CD14-positive monocyte (primary cell): Measurements from ENCODE around the gene OGFOD2. TPM values are rescaled to one million over a fixed set of nuclear protein-coding genes. Genes with fewer than 3 reads are reported as not detected.

Experiments
- DNase-seq, 3 donors: peaks; one replicate each; pipeline ENCODE4 v3.0.0-alpha.2; 2011 to 2022
- H2AFZ ChIP-seq: 2 replicates; pipeline ENCODE4 v1.6.0; 2012; ENCODE audit warnings: mild to moderate bottlenecking, low read depth, low read length, inconsistent platforms; ENCODE audit not compliant: insufficient read depth, poor library complexity, severe bottlenecking
- H3K27ac ChIP-seq, 2 donors: 1 replicate in 1 of 2; 2 replicates in 1 of 2; pipeline ENCODE4 v1.5.1; 2012 to 2013; ENCODE audit warnings: low read length in 2 of 2, control low read depth in 1 of 2, inconsistent platforms in 1 of 2, low read depth in 1 of 2, mild to moderate bottlenecking in 1 of 2
- H3K27me3 ChIP-seq, 2 donors: one replicate each; pipeline versions ENCODE4 v1.6.0 to v1.6.1; 2011 to 2013; ENCODE audit warnings: low read length in 2 of 2; ENCODE audit not compliant: control insufficient read depth in 2 of 2, insufficient read depth in 2 of 2
- H3K36me3 ChIP-seq, 2 donors: replicated peaks in 1 of 2; 1 replicate in 1 of 2; 2 replicates in 1 of 2; pipeline versions ENCODE4 v1.5.1 to v1.6.1; 2012 to 2013; ENCODE audit warnings: low read length in 2 of 2, control low read depth in 1 of 2, inconsistent platforms in 1 of 2, mild to moderate bottlenecking in 1 of 2; ENCODE audit not compliant: insufficient read depth in 2 of 2, control insufficient read depth in 1 of 2
- H3K4me1 ChIP-seq, 2 donors: 1 replicate in 1 of 2; 2 replicates in 1 of 2; pipeline versions ENCODE4 v1.5.1 to v1.6.1; 2012 to 2013; ENCODE audit warnings: low read length in 2 of 2, control low read depth in 1 of 2, inconsistent platforms in 1 of 2, mild to moderate bottlenecking in 1 of 2, moderate library complexity in 1 of 2; ENCODE audit not compliant: insufficient read depth in 2 of 2, control insufficient read depth in 1 of 2
- H3K4me2 ChIP-seq: replicated peaks from 2 replicates; pipeline ENCODE3; 2012; ENCODE audit warnings: low read length, moderate library complexity, mild to moderate bottlenecking; ENCODE audit not compliant: poor library complexity, severe bottlenecking; ENCODE audit errors: extremely low read depth
- H3K4me3 ChIP-seq, 3 experiments: fragments of 200-600 bp in 1 of 3; sonication (generic) in 1 of 3; replicated peaks in 1 of 3; 1 replicate in 2 of 3; 2 replicates in 1 of 3; pipeline ENCODE4 v1.5.1; 2011 to 2013; ENCODE audit warnings: low read length in 3 of 3, mild to moderate bottlenecking in 3 of 3, control low read depth in 2 of 3, low read depth in 2 of 3, inconsistent platforms in 1 of 3, moderate library complexity in 1 of 3
- H3K79me2 ChIP-seq: 2 replicates; pipeline ENCODE4 v1.6.0; 2012; ENCODE audit warnings: mild to moderate bottlenecking, control low read depth, inconsistent platforms, low read length, moderate library complexity; ENCODE audit not compliant: insufficient read depth
- H3K9ac ChIP-seq: 2 replicates; pipeline ENCODE4 v1.6.0; 2017; ENCODE audit warnings: low read length, mild to moderate bottlenecking; ENCODE audit not compliant: insufficient read depth, poor library complexity, severe bottlenecking
- H3K9me3 ChIP-seq, 2 donors: replicated peaks in 1 of 2; 1 replicate in 1 of 2; 2 replicates in 1 of 2; pipeline versions ENCODE4 v1.5.1 to v1.6.1; 2012 to 2013; ENCODE audit warnings: low read length in 2 of 2, control low read depth in 1 of 2; ENCODE audit not compliant: control insufficient read depth in 1 of 2, insufficient read depth in 1 of 2
- H4K20me1 ChIP-seq: 2 replicates; pipeline ENCODE4 v1.6.0; 2012; ENCODE audit warnings: mild to moderate bottlenecking, low read length, control low read depth, moderate library complexity; ENCODE audit not compliant: insufficient read depth
- H3K27ac Mint-ChIP-seq, 7 donors: one replicate each; pipeline ENCODE4 v1.8.0; 2020; ENCODE audit warnings: mild to moderate bottlenecking in 7 of 7, mixed read lengths in 7 of 7, moderate library complexity in 6 of 7, inconsistent platforms in 2 of 7
- H3K27me3 Mint-ChIP-seq, 3 donors: one replicate each; pipeline ENCODE4 v1.8.0; 2021 to 2022; ENCODE audit warnings: low read depth in 3 of 3, mild to moderate bottlenecking in 3 of 3, mixed read lengths in 3 of 3, moderate library complexity in 3 of 3, inconsistent platforms in 1 of 3
- H3K36me3 Mint-ChIP-seq, 2 donors: one replicate each; pipeline ENCODE4 v1.8.0; 2020; ENCODE audit warnings: mixed read lengths in 2 of 2, inconsistent platforms in 1 of 2, mild to moderate bottlenecking in 1 of 2
- H3K4me1 Mint-ChIP-seq: one replicate; pipeline ENCODE4 v1.8.0; 2020; ENCODE audit warnings: mild to moderate bottlenecking, mixed read lengths
- H3K4me3 Mint-ChIP-seq, 2 donors: one replicate each; pipeline ENCODE4 v1.8.0; 2020; ENCODE audit warnings: mild to moderate bottlenecking in 2 of 2, mixed read lengths in 2 of 2, moderate library complexity in 1 of 2
- H3K9me3 Mint-ChIP-seq, 7 donors: one replicate each; pipeline ENCODE4 v1.8.0; 2020 to 2022; ENCODE audit warnings: mixed read lengths in 7 of 7, mild to moderate bottlenecking in 6 of 7, moderate library complexity in 6 of 7, inconsistent platforms in 2 of 7
- CTCF ChIP-seq: fragments of 200-600 bp; IDR thresholded peaks from one replicate; pipeline ENCODE4 v1.8.0; 2022; ENCODE audit warnings: antibody characterized with exemption, mild to moderate bottlenecking
- WGBS: methylation state at CpG from one replicate; pipeline ENCODE4 v1.1.5; 2013; ENCODE audit warnings: missing lambda C conversion rate; ENCODE audit not compliant: insufficient coverage; 5-methylcytosine and 5-hydroxymethylcytosine counted together
- intact Hi-C, 2 donors: fragments of 100-400 bp; cut with micrococcal nuclease; formaldehyde crosslinking; loops; one replicate each; pipeline versions ENCODE4 v1.15.0 to v1.15.1; 2023
- polyA plus RNA-seq, 3 donors: library from polyadenylated mRNA; depleted of rRNA in 1 of 3; unstranded in 2 of 3; stranded (reverse) in 1 of 3; fragments of 300-500 nt in 2 of 3; fragments of >200 nt in 1 of 3; fragmentation: Illumina TruSeq in 2 of 3; gene quantifications; 1 replicate in 2 of 3; 2 replicates in 1 of 3; pipeline ENCODE4 v1.2.3, GENCODE V29; 2012 to 2021

The OGFOD2 gene
- polyA plus RNA-seq, 3 donors = 13.0 to 30.3 (median 13.6) TPM

GRCh38 chr12:122929812-122930211 is 45.2 kb upstream of the OGFOD2 start:
- H3K27me3 ChIP-seq = no peaks in the 10 kb centered on the region
- TF ChIP-seq CTCF = no peak
- WGBS = 96% methylated on average over 23 of the region's 23 CpGs
- no peaks in the 10 kb centered on the region for H3K36me3 Mint-ChIP-seq
- peaks cover 16 to 26% of the 10 kb centered on the region in 2 donors for H3K4me1 ChIP-seq
- intact Hi-C loops = no loop called here
- no peaks in the 10 kb centered on the region for H4K20me1 ChIP-seq
- H2AFZ ChIP-seq = no peak overlapping the region
- no peaks in the 10 kb centered on the region for H3K9me3 ChIP-seq
- no peak overlapping the region for H3K4me3 Mint-ChIP-seq
- peaks cover 0 to 1% (median 0%) of the 10 kb centered on the region in 3 donors for H3K27me3 Mint-ChIP-seq
- no peaks in the 10 kb centered on the region for H3K79me2 ChIP-seq
- H3K9ac ChIP-seq = no peak overlapping the region
- H3K9me3 Mint-ChIP-seq = peaks cover 0 to 3% (median 1%) of the 10 kb centered on the region in 7 donors
- no peak overlapping the region for H3K27ac ChIP-seq
- no peaks in the 10 kb centered on the region for H3K36me3 ChIP-seq
- H3K27ac Mint-ChIP-seq = no peak overlapping the region
- DNase-seq = no peak
- no peak overlapping the region for H3K4me3 ChIP-seq
- no peak overlapping the region for H3K4me2 ChIP-seq
- peaks cover 19% of the 10 kb centered on the region for H3K4me1 Mint-ChIP-seq

- intact Hi-C loops = no loop called here
- Histone ChIP-seq H3K27ac (no peak overlapping the region), H3K4me1 (peaks cover 9 to 11% of the 10 kb centered on the region in 2 donors), H3K36me3 (no peaks in the 10 kb centered on the region), H3K9me3 (no peaks in the 10 kb centered on the region), H3K27me3 (no peaks in the 10 kb centered on the region), H3K4me3 (no peak overlapping the region), H4K20me1 (no peaks in the 10 kb centered on the region), H3K4me2 (no peak overlapping the region), H3K79me2 (no peaks in the 10 kb centered on the region), H2AFZ (no peak overlapping the region), H3K9ac (no peak overlapping the region)
- WGBS = 98% methylated on average over 5 of the region's 8 CpGs
- Mint-ChIP-seq H3K27me3 (peaks cover 0 to 3% (median 1%) of the 10 kb centered on the region in 3 donors), H3K9me3 (peaks cover 0 to 5% (median 0%) of the 10 kb centered on the region in 7 donors), H3K27ac (no peak overlapping the region), H3K4me1 (peaks cover 9% of the 10 kb centered on the region), H3K36me3 (no peaks in the 10 kb centered on the region), H3K4me3 (no peak overlapping the region)
- no peak for TF ChIP-seq CTCF
- no peak for DNase-seq
These were observed 42.8 kb upstream of the OGFOD2 start for GRCh38 chr12:122932207-122932606.
